ENCODE data around the gene TRIM49C.
"Not testable (repeated sequence)": the region's sequence is repeated elsewhere in the genome, so short reads cannot be mapped to it uniquely, and the experiment has no call there.

GRCh38 chr11:90024184-90024583 lies 6.7 kb upstream of the TRIM49C start:
- TF ChIP-seq CTCF (IDR thresholded peaks at IDR 0.05; ENCODE audit: control extremely low read depth in 1 of 3, insufficient read depth in 1 of 3, low read depth in 1 of 3, low read length in 3 of 3); POLR2A (IDR thresholded peaks at IDR 0.05; ENCODE audit: control extremely low read depth in 1 of 2, low read depth in 2 of 2, low read length in 2 of 2); GABPA (IDR thresholded peaks at IDR 0.05; ENCODE audit: borderline replicate concordance, insufficient read depth, low read length); YY1 (IDR thresholded peaks at IDR 0.05; ENCODE audit: low read depth, low read length); SP1 (IDR thresholded peaks at IDR 0.05; ENCODE audit: low read depth, low read length); RAD21 (IDR thresholded peaks at IDR 0.05 in 1 of 2, conservative IDR thresholded peaks at IDR 0.05 in 1 of 2; ENCODE audit: low read depth in 2 of 2, low read length in 2 of 2); NRF1 (IDR thresholded peaks at IDR 0.05; ENCODE audit: low read depth, low read length): not testable (repeated sequence)

Data from H1 (cell line).